Measurements from ENCODE around the gene GNL1. TPM values are rescaled to one million over a fixed set of nuclear protein-coding genes. Genes with fewer than 3 reads are reported as not detected.

The GNL1 gene
- total RNA-seq, 1 donor from 2014 or later = 81.0 TPM

- Mint-ChIP-seq H3K4me3 (ENCODE audit: unreplicated experiment) (no peak overlapping the region), H3K9me3 (ENCODE audit: unreplicated experiment) (no peaks in the 10 kb centered on the region), H3K4me1 (ENCODE audit: unreplicated experiment) (peaks cover 15% of the 10 kb centered on the region), H3K27me3 (ENCODE audit: unreplicated experiment) (no peaks in the 10 kb centered on the region), H3K27ac (ENCODE audit: unreplicated experiment) (no peak overlapping the region), H3K36me3 (ENCODE audit: unreplicated experiment) (peaks cover 53% of the 10 kb centered on the region)
- DNase-seq (ENCODE audit: extremely low spot score, unreplicated experiment) = no peak
- no peak for TF ChIP-seq CTCF (IDR thresholded peaks at IDR 0.05)
Observed at GRCh38 chr6:30578051-30578450, 21.8 kb upstream of the GNL1 start.

GRCh38 chr6:30573113-30573512, 16.8 kb upstream of the GNL1 start:
- H3K27ac Mint-ChIP-seq (ENCODE audit: unreplicated experiment) = no peak overlapping the region
- peak overlapping the region; percentile 98 for H3K4me3 Mint-ChIP-seq (ENCODE audit: unreplicated experiment)
- H3K9me3 Mint-ChIP-seq (ENCODE audit: unreplicated experiment) = no peaks in the 10 kb centered on the region
- TF ChIP-seq CTCF (IDR thresholded peaks at IDR 0.05) = no peak
- peaks cover 16% of the 10 kb centered on the region for H3K36me3 Mint-ChIP-seq (ENCODE audit: unreplicated experiment)
- no peaks in the 10 kb centered on the region for H3K27me3 Mint-ChIP-seq (ENCODE audit: unreplicated experiment)
- H3K4me1 Mint-ChIP-seq (ENCODE audit: unreplicated experiment) = peaks cover 47% of the 10 kb centered on the region
- DNase-seq (ENCODE audit: extremely low spot score, unreplicated experiment) = no peak

GRCh38 chr6:30572148-30572547, 15.9 kb upstream of the GNL1 start:
- Mint-ChIP-seq H3K4me3 (ENCODE audit: unreplicated experiment) (peak overlapping the region; percentile 98), H3K27ac (ENCODE audit: unreplicated experiment) (peak overlapping the region; percentile 98), H3K27me3 (ENCODE audit: unreplicated experiment) (no peaks in the 10 kb centered on the region), H3K9me3 (ENCODE audit: unreplicated experiment) (no peaks in the 10 kb centered on the region), H3K36me3 (ENCODE audit: unreplicated experiment) (peaks cover 8% of the 10 kb centered on the region), H3K4me1 (ENCODE audit: unreplicated experiment) (peaks cover 47% of the 10 kb centered on the region)
- no peak for DNase-seq (ENCODE audit: extremely low spot score, unreplicated experiment)
- no peak for TF ChIP-seq CTCF (IDR thresholded peaks at IDR 0.05)

- no peaks in the 10 kb centered on the region for H3K9me3 Mint-ChIP-seq (ENCODE audit: unreplicated experiment)
- H3K4me3 Mint-ChIP-seq (ENCODE audit: unreplicated experiment) = peak overlapping the region; percentile 98
- no peaks in the 10 kb centered on the region for H3K27me3 Mint-ChIP-seq (ENCODE audit: unreplicated experiment)
- peak overlapping the region; percentile 98 for H3K27ac Mint-ChIP-seq (ENCODE audit: unreplicated experiment)
- H3K36me3 Mint-ChIP-seq (ENCODE audit: unreplicated experiment) = peaks cover 3% of the 10 kb centered on the region
- TF ChIP-seq CTCF (IDR thresholded peaks at IDR 0.05) = no peak
- peaks cover 47% of the 10 kb centered on the region for H3K4me1 Mint-ChIP-seq (ENCODE audit: unreplicated experiment)
- no peak for DNase-seq (ENCODE audit: extremely low spot score, unreplicated experiment)
Observed at GRCh38 chr6:30571762-30572082, 15.4 kb upstream of the GNL1 start.

GRCh38 chr6:30571075-30571761, 14.9 kb upstream of the GNL1 start, which contains the start of gene ABCF1:
TSS of gene ABCF1 (plus strand) at chr6:30571442. CDS start at chr6:30571488, 46 bp downstream.
- H3K27me3 Mint-ChIP-seq (ENCODE audit: unreplicated experiment) = no peaks in the 10 kb centered on the region
- peaks cover 48% of the 10 kb centered on the region for H3K4me1 Mint-ChIP-seq (ENCODE audit: unreplicated experiment)
- peak; percentile 100 for DNase-seq (ENCODE audit: extremely low spot score, unreplicated experiment)
- no peaks in the 10 kb centered on the region for H3K9me3 Mint-ChIP-seq (ENCODE audit: unreplicated experiment)
- TF ChIP-seq CTCF (IDR thresholded peaks at IDR 0.05) = no peak
- H3K36me3 Mint-ChIP-seq (ENCODE audit: unreplicated experiment) = no peaks in the 10 kb centered on the region
- peak within 1 kb of the TSS; percentile 98 for H3K27ac Mint-ChIP-seq (ENCODE audit: unreplicated experiment)
- H3K4me3 Mint-ChIP-seq (ENCODE audit: unreplicated experiment) = peak within 1 kb of the TSS; percentile 98

Measured in osteocyte (in vitro differentiated cells).